DND-41 (cell line): ENCODE measurements around the gene POFUT2.

ENCODE experiments used
- ATAC-seq: fragments of 200-7000 bp; cut with Tn5 transposase; 3 replicates; pipeline ENCODE4 v1.9.1; 2021; ENCODE audit warnings: low read depth; ENCODE audit not compliant: insufficient read depth
- DNase-seq: peaks from one replicate; pipeline ENCODE4 v3.0.0-alpha.2; 2020
- H2AFZ ChIP-seq: 2 replicates; pipeline ENCODE4 v1.6.0; 2012; ENCODE audit warnings: low read depth, low read length
- H3K27ac ChIP-seq: 2 replicates; pipeline ENCODE4 v1.5.1; 2012; ENCODE audit warnings: low read length, inconsistent platforms
- H3K27me3 ChIP-seq: fragments of 200-600 bp; sonication (generic); 2 replicates; pipeline ENCODE4 v1.6.0; 2012; ENCODE audit warnings: low read length, mild to moderate bottlenecking, inconsistent platforms; ENCODE audit not compliant: insufficient read depth, poor library complexity
- H3K36me3 ChIP-seq: 2 replicates; pipeline ENCODE4 v1.5.1; 2012; ENCODE audit warnings: low read length, inconsistent platforms; ENCODE audit not compliant: insufficient read depth
- H3K4me1 ChIP-seq: 2 replicates; pipeline ENCODE4 v1.5.1; 2012; ENCODE audit warnings: mild to moderate bottlenecking, low read length; ENCODE audit not compliant: insufficient read depth
- H3K4me2 ChIP-seq: 2 replicates; pipeline ENCODE4 v1.6.0; 2012; ENCODE audit warnings: mild to moderate bottlenecking, moderate library complexity, low read length, inconsistent platforms; ENCODE audit not compliant: insufficient read depth
- H3K4me3 ChIP-seq, 2 experiments: fragments of 200-600 bp in 1 of 2; shearing (Covaris generic) in 1 of 2; 2 replicates each; pipeline ENCODE4 v1.5.1; 2012 to 2016; ENCODE audit warnings: inconsistent platforms in 2 of 2, low read length in 2 of 2, mild to moderate bottlenecking in 2 of 2, low read depth in 1 of 2, moderate library complexity in 1 of 2
- H3K79me2 ChIP-seq: 2 replicates; pipeline ENCODE4 v1.6.0; 2012; ENCODE audit warnings: low read length, inconsistent platforms; ENCODE audit not compliant: insufficient read depth
- H3K9ac ChIP-seq: 2 replicates; pipeline ENCODE4 v1.6.0; 2012; ENCODE audit warnings: low read depth, mild to moderate bottlenecking, inconsistent platforms, low read length, moderate library complexity
- H3K9me3 ChIP-seq: 2 replicates; pipeline ENCODE4 v1.5.1; 2012; ENCODE audit warnings: low read length, moderate library complexity, mild to moderate bottlenecking, inconsistent platforms; ENCODE audit not compliant: insufficient read depth, severe bottlenecking
- H4K20me1 ChIP-seq: 2 replicates; pipeline ENCODE4 v1.6.0; 2012; ENCODE audit warnings: low read length; ENCODE audit not compliant: insufficient read depth
- CTCF ChIP-seq: IDR thresholded peaks from 2 replicates; pipeline ENCODE4 v1.5.1; 2012; ENCODE audit warnings: borderline replicate concordance, low read length, moderate library complexity, mild to moderate bottlenecking; ENCODE audit not compliant: poor library complexity, severe bottlenecking; ENCODE audit errors: extremely low read depth
- EZH2 ChIP-seq: IDR thresholded peaks from 3 replicates; pipeline ENCODE4 v1.6.1; 2012; ENCODE audit warnings: borderline replicate concordance, low read depth, mild to moderate bottlenecking, moderate library complexity, low read length, inconsistent platforms; ENCODE audit not compliant: severe bottlenecking

POFUT2 gene

GRCh38 chr21:45246386-45247320, 41.0 kb downstream of the POFUT2 start:
- Histone ChIP-seq H3K4me1 (no peaks in the 10 kb centered on the region), H3K36me3 (no peaks in the 10 kb centered on the region), H4K20me1 (no peaks in the 10 kb centered on the region), H3K27ac (no peak overlapping the region), H3K79me2 (no peaks in the 10 kb centered on the region), H2AFZ (no peak overlapping the region), H3K9me3 (no peaks in the 10 kb centered on the region), H3K9ac (no peak overlapping the region), H3K27me3 (no peaks in the 10 kb centered on the region), H3K4me3 (no peak overlapping the region), H3K4me2 (no peak overlapping the region)
- ATAC-seq (no peak), DNase-seq (no peak)
- TF ChIP-seq CTCF (no peak), EZH2 (no peak)

- Histone ChIP-seq H3K79me2 (no peaks in the 10 kb centered on the region), H3K9ac (no peak overlapping the region), H3K36me3 (no peaks in the 10 kb centered on the region), H3K4me3 (no peak overlapping the region), H3K9me3 (peaks cover 3% of the 10 kb centered on the region), H3K4me1 (no peaks in the 10 kb centered on the region), H3K27me3 (no peaks in the 10 kb centered on the region), H4K20me1 (no peaks in the 10 kb centered on the region), H3K27ac (no peak overlapping the region), H2AFZ (no peak overlapping the region), H3K4me2 (no peak overlapping the region)
- TF ChIP-seq EZH2 (no peak), CTCF (no peak)
- ATAC-seq (no peak), DNase-seq (no peak)
These were observed 42.8 kb downstream of the POFUT2 start for GRCh38 chr21:45244799-45245340.

DNA sequence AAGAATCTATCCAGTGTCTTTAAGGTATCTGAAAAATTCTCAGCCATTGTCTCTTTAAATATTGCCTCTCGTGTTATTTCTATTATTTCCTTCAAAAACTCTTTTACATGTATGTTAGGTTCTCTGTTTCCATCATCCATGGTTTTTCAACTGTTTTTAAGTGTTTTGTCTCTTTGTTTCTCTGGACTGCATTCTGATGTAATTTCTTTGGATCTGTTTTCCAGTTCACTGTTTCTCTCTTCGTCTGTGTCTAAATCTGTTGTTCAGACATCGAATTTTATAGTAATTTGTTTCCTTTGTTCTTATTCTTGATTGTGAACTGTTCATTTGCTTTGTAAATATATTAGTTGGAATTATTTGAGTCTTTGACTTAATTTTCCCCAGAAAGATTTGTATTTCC, 44.1 kb downstream of the POFUT2 start:
- Histone ChIP-seq H3K9ac (no peak overlapping the region), H3K79me2 (no peaks in the 10 kb centered on the region), H4K20me1 (no peaks in the 10 kb centered on the region), H2AFZ (no peak overlapping the region), H3K4me3 (no peak overlapping the region), H3K36me3 (no peaks in the 10 kb centered on the region), H3K9me3 (peaks cover 3% of the 10 kb centered on the region), H3K4me1 (no peaks in the 10 kb centered on the region), H3K27me3 (no peaks in the 10 kb centered on the region), H3K4me2 (no peak overlapping the region), H3K27ac (no peak overlapping the region)
- ATAC-seq, result no peak
- TF ChIP-seq EZH2 (no peak), CTCF (no peak)
- no peak for DNase-seq
